Measurements from ENCODE around the gene CAPN2.

DNA sequence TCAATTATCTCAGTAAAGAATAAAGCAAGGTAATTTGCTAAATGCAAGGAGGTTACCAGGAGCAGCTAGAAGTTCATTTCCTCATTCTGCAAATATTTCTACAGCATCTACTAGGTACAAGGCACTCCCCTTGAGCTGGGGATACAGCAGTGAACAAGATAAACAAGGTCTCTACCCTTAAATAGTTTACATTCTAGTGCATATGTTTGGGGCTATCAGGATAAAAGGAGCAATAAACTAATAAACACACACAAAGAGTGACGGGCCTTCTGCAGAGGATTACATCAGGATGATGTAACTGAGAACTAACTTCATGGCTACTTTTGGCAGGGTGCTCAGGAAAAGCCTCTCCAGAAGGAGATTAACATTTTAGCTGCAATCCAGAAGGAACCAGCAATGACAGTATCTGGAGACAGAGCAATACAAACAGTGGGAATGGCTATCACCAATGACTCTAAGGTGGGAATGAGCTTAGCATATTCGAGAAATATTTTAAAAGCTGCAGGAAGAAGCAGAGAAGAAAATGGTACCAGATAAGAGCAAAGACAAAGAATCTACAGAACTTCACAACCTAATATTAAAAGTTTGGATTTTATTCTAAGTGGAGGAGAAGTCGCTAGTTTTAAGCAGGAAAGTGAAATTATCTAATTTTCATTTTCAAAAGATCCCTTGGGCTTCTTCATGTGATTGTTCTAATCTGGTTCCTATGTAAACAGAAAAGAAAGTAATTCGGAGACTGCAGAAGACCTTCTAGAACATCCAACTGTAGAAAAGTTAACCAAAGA is 107.6 kb downstream of the CAPN2 start:
- TF ChIP-seq EZH2 (optimal IDR thresholded peaks at IDR 0.05; ENCODE audit: low read depth, low read length) (no peak), CTCF (IDR thresholded peaks at IDR 0.05; ENCODE audit: low read length) (no peak), EZH2phosphoT487 (IDR thresholded peaks at IDR 0.05; ENCODE audit: low read length) (no peak)
